OCI-LY7 (cell line): ENCODE data around the gene LYZ. TPM values are rescaled to one million over a fixed set of nuclear protein-coding genes. Genes with fewer than 3 reads are reported as not detected.
A peak's percentile ranks its signal among the peaks of the same experiment; 100 is the strongest.

Experiments
- BruUV-seq: library from RNA; stranded (reverse); fragments of 400-500 nt; replicated peaks from 2 replicates; lab custom pipeline; 2021; lab: Mats Ljungman, UMichigan
- CTCF ChIA-PET: fragments of 300-600 bp; sonication (Branson Sonifier 250); formaldehyde crosslinking; loops from one replicate; lab custom pipeline; 2022; ENCODE audit warnings: antibody characterized with exemption; ENCODE audit not compliant: unreplicated experiment; lab: Charles Lee
- POLR2A ChIA-PET: fragments of 300-600 bp; sonication (Branson Sonifier 250); formaldehyde crosslinking; loops from one replicate; lab custom pipeline; 2022; ENCODE audit warnings: antibody characterized with exemption; lab: Charles Lee
- DNase-seq: peaks from one replicate; pipeline ENCODE4 v3.0.0-alpha.2; 2015; ENCODE audit warnings: low spot score
- H2AFZ ChIP-seq: fragments of 200-600 bp; sonication (generic), shearing (Covaris generic); 2 replicates; pipeline ENCODE4 v1.6.1; 2014; ENCODE audit warnings: mild to moderate bottlenecking, antibody characterized with exemption, low read length, moderate library complexity
- H3K27ac ChIP-seq: fragments of 200-600 bp; sonication (generic); 2 replicates; pipeline ENCODE4 v1.5.1; 2014; ENCODE audit warnings: mixed run types, low read depth, mild to moderate bottlenecking, moderate library complexity, low read length, inconsistent platforms; ENCODE audit not compliant: poor library complexity, severe bottlenecking
- H3K36me3 ChIP-seq: fragments of 200-600 bp; sonication (generic); 2 replicates; pipeline ENCODE4 v1.6.1; 2014; ENCODE audit warnings: mild to moderate bottlenecking, antibody characterized with exemption, low read length, moderate library complexity, mixed read lengths; ENCODE audit not compliant: insufficient read depth
- H3K4me1 ChIP-seq: fragments of 200-600 bp; sonication (generic); 2 replicates; pipeline ENCODE4 v1.5.1; 2014; ENCODE audit warnings: mild to moderate bottlenecking, low read length; ENCODE audit not compliant: insufficient read depth, poor library complexity, severe bottlenecking
- H3K4me2 ChIP-seq: fragments of 200-600 bp; sonication (generic); 2 replicates; pipeline ENCODE4 v1.6.1; 2014; ENCODE audit warnings: mild to moderate bottlenecking, low read length
- H3K4me3 ChIP-seq: fragments of 200-600 bp; sonication (generic); 2 replicates; pipeline ENCODE4 v1.5.1; 2014; ENCODE audit warnings: mild to moderate bottlenecking, low read depth, low read length; ENCODE audit not compliant: poor library complexity, severe bottlenecking
- H3K79me2 ChIP-seq: fragments of 200-600 bp; sonication (generic); 2 replicates; pipeline ENCODE4 v1.6.1; 2016; ENCODE audit warnings: low read depth, mild to moderate bottlenecking, low read length, moderate library complexity, mixed read lengths; ENCODE audit not compliant: insufficient read depth
- H3K9me2 ChIP-seq: fragments of 200-600 bp; sonication (generic); 2 replicates; pipeline ENCODE4 v1.6.1; 2016; ENCODE audit warnings: mild to moderate bottlenecking, low read length, mixed read lengths; ENCODE audit not compliant: insufficient read depth
- H3K9me3 ChIP-seq: fragments of 200-600 bp; sonication (generic); 2 replicates; pipeline ENCODE4 v1.6.1; 2014; ENCODE audit warnings: mild to moderate bottlenecking, mixed run types, low read length, mixed read lengths
- H4K20me1 ChIP-seq: fragments of 200-600 bp; sonication (generic); 2 replicates; pipeline ENCODE4 v1.6.1; 2014; ENCODE audit warnings: mild to moderate bottlenecking, antibody characterized with exemption, low read length, moderate library complexity, mixed read lengths; ENCODE audit not compliant: insufficient read depth
- EZH2phosphoT487 ChIP-seq: fragments of 200-600 bp; sonication (generic); IDR thresholded peaks from 2 replicates; pipeline ENCODE4 v1.6.1; 2018; ENCODE audit warnings: low read depth, borderline replicate concordance, mild to moderate bottlenecking, mixed run types, antibody characterized with exemption, low read length, moderate library complexity, mixed read lengths
- intact Hi-C: fragments of 100-400 bp; cut with micrococcal nuclease; formaldehyde crosslinking; loops from one replicate; pipeline ENCODE4 v1.10.0; 2022; ENCODE audit not compliant: unreplicated experiment
- total RNA-seq, 2 experiments: library from RNA; depleted of rRNA in 1 of 2; stranded (reverse); fragments of >200 nt in 1 of 2; shearing (Covaris generic) in 1 of 2; gene quantifications; 2 replicates each; pipeline ENCODE4 v1.2.3, GENCODE V29; 2014 to 2022
- TF ChIP-seq, protein P1 (sequence below): fragments of 200-600 bp; sonication (generic); conservative IDR thresholded peaks from 2 replicates; pipeline ENCODE4 v1.5.1; 2014; ENCODE audit warnings: mild to moderate bottlenecking, antibody characterized with exemption, low read length, moderate library complexity, mixed read lengths

Gene LYZ
- total RNA-seq, 2 experiments from 2014 or later: 0.29 TPM; not detected in 1

DNA sequence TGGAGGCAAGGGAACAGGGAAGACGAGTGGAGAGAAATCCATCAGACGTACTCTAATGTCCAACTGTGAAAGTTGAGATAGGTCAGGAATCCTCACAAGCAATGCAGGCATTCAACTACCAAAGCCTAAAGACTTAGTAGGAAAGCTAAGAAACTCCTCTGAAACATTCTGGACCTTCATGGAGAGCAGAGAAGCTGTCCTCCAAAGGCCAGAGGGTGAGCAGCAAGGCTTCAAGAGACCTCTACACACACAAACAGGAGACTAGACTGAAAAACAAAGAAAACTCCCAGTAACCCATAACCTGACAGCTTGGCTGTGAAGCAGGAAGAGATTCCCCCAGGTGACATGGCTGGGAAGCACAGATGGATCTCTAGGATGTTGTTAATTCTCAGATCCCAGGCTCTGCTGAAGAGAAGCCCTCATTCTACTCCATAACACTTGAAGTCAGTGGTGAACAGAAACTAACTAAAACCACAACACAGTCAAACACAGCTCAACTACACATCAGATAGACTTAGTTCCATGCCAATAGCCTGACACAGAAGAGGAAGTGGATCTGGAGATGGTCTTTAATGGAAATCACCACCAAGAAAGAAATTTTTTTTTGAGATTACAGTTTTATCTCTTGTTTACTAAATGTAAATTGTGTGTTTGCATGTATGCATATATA, 23.2 kb upstream of the LYZ start:
- no peak overlapping the region for H2AFZ ChIP-seq
- TF ChIP-seq EZH2phosphoT487: no peak
- TF ChIP-seq, protein P1, sequence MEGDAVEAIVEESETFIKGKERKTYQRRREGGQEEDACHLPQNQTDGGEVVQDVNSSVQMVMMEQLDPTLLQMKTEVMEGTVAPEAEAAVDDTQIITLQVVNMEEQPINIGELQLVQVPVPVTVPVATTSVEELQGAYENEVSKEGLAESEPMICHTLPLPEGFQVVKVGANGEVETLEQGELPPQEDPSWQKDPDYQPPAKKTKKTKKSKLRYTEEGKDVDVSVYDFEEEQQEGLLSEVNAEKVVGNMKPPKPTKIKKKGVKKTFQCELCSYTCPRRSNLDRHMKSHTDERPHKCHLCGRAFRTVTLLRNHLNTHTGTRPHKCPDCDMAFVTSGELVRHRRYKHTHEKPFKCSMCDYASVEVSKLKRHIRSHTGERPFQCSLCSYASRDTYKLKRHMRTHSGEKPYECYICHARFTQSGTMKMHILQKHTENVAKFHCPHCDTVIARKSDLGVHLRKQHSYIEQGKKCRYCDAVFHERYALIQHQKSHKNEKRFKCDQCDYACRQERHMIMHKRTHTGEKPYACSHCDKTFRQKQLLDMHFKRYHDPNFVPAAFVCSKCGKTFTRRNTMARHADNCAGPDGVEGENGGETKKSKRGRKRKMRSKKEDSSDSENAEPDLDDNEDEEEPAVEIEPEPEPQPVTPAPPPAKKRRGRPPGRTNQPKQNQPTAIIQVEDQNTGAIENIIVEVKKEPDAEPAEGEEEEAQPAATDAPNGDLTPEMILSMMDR: no peak
- H3K36me3 ChIP-seq: no peaks in the 10 kb centered on the region
- ChIA-PET POLR2A (interaction anchor here (0.6 to 0.9 kb wide), 2 partner anchors 10 to 154 kb away, joined by 3 to 4 read pairs; no protein-coding TSS in a partner anchor), CTCF (no interaction called here)
- no peaks in the 10 kb centered on the region for H4K20me1 ChIP-seq
- intact Hi-C loops: no loop called here
- no peak overlapping the region for H3K4me2 ChIP-seq
- H3K9me2 ChIP-seq: no peaks in the 10 kb centered on the region
- BruUV-seq: no TSS peak
- H3K27ac ChIP-seq: no peak overlapping the region
- no peaks in the 10 kb centered on the region for H3K9me3 ChIP-seq
- peaks cover 28% of the 10 kb centered on the region for H3K4me1 ChIP-seq
- no peak overlapping the region for H3K4me3 ChIP-seq
- DNase-seq: no peak
- H3K79me2 ChIP-seq: no peaks in the 10 kb centered on the region

DNA sequence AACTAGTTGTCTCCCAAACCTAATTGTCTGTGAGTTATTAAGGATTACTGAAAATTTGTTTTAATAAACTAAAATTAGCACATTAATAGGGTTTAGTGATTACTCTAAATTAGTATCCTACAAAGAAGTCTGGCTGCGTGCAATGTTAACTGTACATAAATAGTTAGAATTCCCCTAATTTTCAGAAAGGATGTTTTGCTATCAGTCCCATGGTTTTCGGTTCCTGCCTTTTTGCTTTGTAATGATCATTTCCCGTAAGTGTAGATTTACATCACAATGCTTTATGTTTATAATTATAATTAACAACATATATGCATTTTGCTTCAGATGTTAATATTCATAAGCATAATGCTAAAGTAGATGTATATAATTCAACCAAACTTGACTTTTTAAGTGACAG, 19.8 kb upstream of the LYZ start:
- CTCF ChIA-PET: no interaction called here
- BruUV-seq: no TSS peak
- no peak for TF ChIP-seq EZH2phosphoT487
- TF ChIP-seq, protein P1: no peak
- POLR2A ChIA-PET: no interaction called here
- H2AFZ ChIP-seq: peak overlapping the region; percentile 98
- no peak overlapping the region for H3K27ac ChIP-seq
- H3K9me2 ChIP-seq: no peaks in the 10 kb centered on the region
- H4K20me1 ChIP-seq: no peaks in the 10 kb centered on the region
- H3K9me3 ChIP-seq: no peaks in the 10 kb centered on the region
- no peak for DNase-seq
- no peaks in the 10 kb centered on the region for H3K36me3 ChIP-seq
- no peak overlapping the region for H3K4me3 ChIP-seq
- intact Hi-C loops: loop anchor here (2.0 kb wide), 1 partner anchor 38 kb away; no protein-coding TSS in a partner anchor
- H3K79me2 ChIP-seq: no peaks in the 10 kb centered on the region
- peak overlapping the region; percentile 79 for H3K4me2 ChIP-seq
- peaks cover 32% of the 10 kb centered on the region for H3K4me1 ChIP-seq
